K562 (cell line): ENCODE measurements around the gene NDOR1. TPM values are rescaled to one million over a fixed set of nuclear protein-coding genes. Genes with fewer than 3 reads are reported as not detected.

Experiments used
- ARNT ChIP-seq, 2 experiments: fragments of 450-650 bp; IDR thresholded peaks; 2 replicates each; pipeline ENCODE4 v1.6.1; 2016; ENCODE audit warnings: mild to moderate bottlenecking in 1 of 2
- ATF1 ChIP-seq, 2 experiments: fragments of 450-650 bp in 1 of 2; IDR thresholded peaks; 2 replicates each; pipeline ENCODE4 v1.6.1; 2016; ENCODE audit warnings: missing compliant biosample characterization in 1 of 2, missing genetic modification characterization in 1 of 2
- ELF1 ChIP-seq: fragments of 200-800 bp; sonication (Bioruptor generic); IDR thresholded peaks from 2 replicates; pipeline ENCODE4 v1.6.1; 2016; ENCODE audit warnings: missing genetic modification characterization, missing compliant biosample characterization
- HNRNPK ChIP-seq: fragments of 200-400 bp; formaldehyde crosslinking; IDR thresholded peaks from one replicate; pipeline ENCODE4 v1.6.1; 2018; ENCODE audit warnings: mild to moderate bottlenecking, low read depth, low read length; ENCODE audit not compliant: poor library complexity, severe bottlenecking
- TSC22D4 ChIP-seq: fragments of 450-650 bp; IDR thresholded peaks from 2 replicates; pipeline ENCODE4 v1.6.1; 2016; ENCODE audit warnings: missing genetic modification characterization, missing biosample characterization, control low read depth
- U2AF1 ChIP-seq: fragments of 200-400 bp; formaldehyde crosslinking; optimal IDR thresholded peaks from 2 replicates; pipeline ENCODE3; 2017; ENCODE audit warnings: mild to moderate bottlenecking, low read depth, low read length, moderate library complexity
- ZBTB11 ChIP-seq, 3 experiments: fragments of 200-800 bp in 1 of 3; fragments of 250-450 bp in 1 of 3; fragments of 450-650 bp in 1 of 3; sonication (Bioruptor Pico) in 1 of 3; sonication (Bioruptor generic) in 1 of 3; formaldehyde crosslinking in 1 of 3; IDR thresholded peaks; 2 replicates each; pipeline versions ENCODE4 v1.6.1 to v1.8.0; 2016 to 2022; ENCODE audit warnings: mild to moderate bottlenecking in 2 of 3, missing genetic modification characterization in 2 of 3, missing compliant biosample characterization in 1 of 3, moderate library complexity in 1 of 3
- ZBTB40 ChIP-seq, 2 experiments: fragments of 450-650 bp in 1 of 2; sonication (generic) in 1 of 2; formaldehyde crosslinking in 1 of 2; IDR thresholded peaks; 2 replicates each; pipeline versions ENCODE4 v1.7.1 to v1.9.0; 2016 to 2022; ENCODE audit warnings: inconsistent platforms in 1 of 2, mild to moderate bottlenecking in 1 of 2, missing genetic modification reagents in 1 of 2
- ZC3H4 ChIP-seq: sonication (generic); formaldehyde crosslinking; IDR thresholded peaks from 2 replicates; pipeline ENCODE4 v1.9.0; 2021; ENCODE audit warnings: missing genetic modification reagents, borderline replicate concordance
- ZNF282 ChIP-seq: sonication (generic); formaldehyde crosslinking; IDR thresholded peaks from 2 replicates; pipeline ENCODE4 v1.8.1; 2023; ENCODE audit warnings: missing genetic modification reagents
- ZNF395 ChIP-seq: fragments of 200-800 bp; sonication (Bioruptor generic); IDR thresholded peaks from 2 replicates; pipeline ENCODE4 v1.6.1; 2017; ENCODE audit warnings: missing genetic modification characterization, missing compliant biosample characterization
- polyA plus RNA-seq, 8 experiments: library from polyadenylated mRNA; depleted of rRNA in 4 of 8; stranded (reverse) in 5 of 8; unstranded in 3 of 8; fragments of >200 nt; fragmentation: Nextera tagmentation in 2 of 8; fragmentation: Illumina TruSeq in 1 of 8; extraction: Ambion mirVana in 2 of 8; extraction: Trizol in 1 of 8; gene quantifications; 2 replicates each; pipeline versions ENCODE4 v1.2.1 to v1.2.3, GENCODE V29; 2011 to 2014; ENCODE audit warnings: inconsistent platforms in 1 of 8, missing spikeins in 1 of 8
- total RNA-seq, 7 experiments: library from RNA; depleted of rRNA in 6 of 7; stranded (reverse); fragments of >200 nt in 6 of 7; fragmentation: Illumina TruSeq in 2 of 7; extraction: Trizol in 2 of 7; gene quantifications; 2 replicates each; pipeline versions ENCODE4 v1.2.1 to v1.2.3, GENCODE V29; 2011 to 2021; ENCODE audit warnings: low replicate concordance in 1 of 7

NDOR1 gene
- total and polyA plus RNA-seq, 9 of the 15 experiments (the other 6 are each of a cell fraction or from before 2014, with no cell fraction given) = 0.06 to 36.9 (median 6.9) TPM

- TF ChIP-seq ZBTB40 (IDR thresholded peaks at IDR 0.05) = peak; percentile 74
- no peak for TF ChIP-seq ZBTB40 (CRISPR knock-in tag; IDR thresholded peaks at IDR 0.05)
- no peak for TF ChIP-seq HNRNPK
- no peak for TF ChIP-seq ZC3H4 (CRISPR knock-in tag)
- no peak for TF ChIP-seq TSC22D4 (tag)
- no peak for TF ChIP-seq ARNT (IDR thresholded peaks at IDR 0.05)
- TF ChIP-seq ZBTB11 (CRISPR knock-in tag; IDR thresholded peaks at IDR 0.05) = peak in 1 of 3 experiments; percentile 70; a peak in 1 of 6 replicates
- 0 out of 2 replicates have a peak, but pooled peaks have one; percentile 38 for TF ChIP-seq ZNF395
- TF ChIP-seq ATF1 (CRISPR knock-in tag; IDR thresholded peaks at IDR 0.05) = no peak
- TF ChIP-seq ATF1 (tag; IDR thresholded peaks at IDR 0.05) = peak; percentile 63
- TF ChIP-seq U2AF1 = peak; percentile 15
- peak; percentile 95 for TF ChIP-seq ELF1 (tag)
- TF ChIP-seq ZNF282 (CRISPR knock-in tag) = no peak
Measured at GRCh38 chr9:137200311-137201204, 4.9 kb upstream of the NDOR1 start, which contains the start of gene TPRN (continued).
